COLO829 (cell line): ENCODE measurements around the gene PTRH1.
A peak's percentile ranks its signal among the peaks of the same experiment; 100 is the strongest.

Experiments
- DNase-seq: peaks from one replicate; pipeline ENCODE4 v3.0.0; 2012; ENCODE audit warnings: low spot score

The PTRH1 gene

DNA sequence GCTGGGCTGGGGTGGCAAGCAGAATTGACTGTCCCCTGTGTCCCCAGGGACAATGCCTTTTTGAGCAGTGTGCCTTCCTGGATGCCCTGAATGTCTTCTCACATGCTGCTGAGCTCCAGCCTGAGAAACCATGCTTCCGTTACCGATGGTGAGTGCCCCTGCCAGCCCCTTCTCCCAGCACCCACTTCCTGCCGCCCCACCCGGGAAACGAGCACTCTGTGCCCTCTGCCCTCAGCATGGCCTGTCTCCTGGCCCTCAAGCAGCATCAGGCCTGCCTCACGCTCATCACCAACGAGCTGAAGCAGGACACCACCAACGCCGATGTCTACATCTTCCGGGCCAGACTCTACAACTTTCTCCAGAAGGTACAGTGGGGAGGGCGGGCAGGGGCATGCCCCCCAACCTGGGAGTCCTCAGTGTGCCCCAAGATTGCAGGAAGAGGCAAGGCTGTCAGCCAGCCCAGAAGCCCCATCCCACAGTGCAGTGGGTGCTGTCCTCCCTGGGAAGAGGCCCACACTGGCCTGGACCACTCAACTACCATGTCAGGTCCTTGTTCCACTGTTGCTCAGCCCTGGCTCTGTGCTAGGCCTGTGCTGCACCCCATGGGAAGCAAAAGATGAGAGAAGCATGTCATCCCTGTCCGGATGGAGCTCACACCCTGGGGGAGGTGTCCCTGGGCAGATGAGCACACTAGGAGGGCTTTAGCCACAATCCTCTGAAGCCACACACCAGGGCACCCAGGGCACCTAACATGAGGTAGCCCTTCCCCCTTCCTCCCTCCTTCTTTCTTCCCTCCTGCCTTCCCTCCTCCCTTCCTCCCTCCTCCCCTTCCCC is 4.8 kb upstream of the PTRH1 start:
- DNase-seq = no peak

DNA sequence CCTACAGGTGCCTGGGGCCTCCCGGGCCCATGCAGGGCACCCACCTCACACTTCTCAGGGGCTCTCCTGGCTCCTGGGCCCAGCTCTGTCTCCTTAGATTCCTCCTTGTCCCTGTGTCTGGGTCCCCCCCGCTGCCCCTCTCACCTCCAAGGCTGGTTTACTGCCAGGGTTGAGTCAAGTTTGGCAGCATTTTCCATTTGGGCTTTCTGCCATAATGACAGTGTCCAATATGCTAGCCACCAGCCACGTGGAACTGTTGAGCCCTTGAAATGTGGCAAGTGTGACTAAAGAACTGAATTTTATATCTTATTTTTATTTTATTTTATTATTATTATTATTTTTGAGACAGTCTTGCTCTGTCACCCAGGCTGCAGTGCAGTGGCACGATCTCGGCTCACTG is 2.3 kb upstream of the PTRH1 start:
- DNase-seq = no peak

DNA sequence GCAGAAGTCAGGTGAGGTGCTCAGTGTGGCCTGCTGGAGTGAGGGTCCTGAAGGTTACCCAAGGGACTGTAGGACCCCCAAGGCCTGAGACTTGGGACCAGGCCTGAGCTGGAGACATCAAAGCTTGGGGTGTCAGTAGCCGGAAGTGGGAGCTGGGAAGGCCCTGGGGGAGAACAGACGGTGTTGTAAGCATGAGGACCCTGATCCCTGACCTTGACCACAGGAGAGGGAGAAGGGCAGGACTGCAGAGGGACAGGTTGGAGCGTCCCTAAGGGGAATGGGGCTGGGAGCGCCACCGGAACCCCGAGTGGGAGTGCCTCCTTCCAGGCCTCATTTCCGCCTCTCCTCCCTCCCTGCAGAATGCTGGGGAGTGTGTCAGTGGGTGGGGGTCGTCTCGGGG is 949 bp upstream of the PTRH1 start:
- DNase-seq = no peak

DNA sequence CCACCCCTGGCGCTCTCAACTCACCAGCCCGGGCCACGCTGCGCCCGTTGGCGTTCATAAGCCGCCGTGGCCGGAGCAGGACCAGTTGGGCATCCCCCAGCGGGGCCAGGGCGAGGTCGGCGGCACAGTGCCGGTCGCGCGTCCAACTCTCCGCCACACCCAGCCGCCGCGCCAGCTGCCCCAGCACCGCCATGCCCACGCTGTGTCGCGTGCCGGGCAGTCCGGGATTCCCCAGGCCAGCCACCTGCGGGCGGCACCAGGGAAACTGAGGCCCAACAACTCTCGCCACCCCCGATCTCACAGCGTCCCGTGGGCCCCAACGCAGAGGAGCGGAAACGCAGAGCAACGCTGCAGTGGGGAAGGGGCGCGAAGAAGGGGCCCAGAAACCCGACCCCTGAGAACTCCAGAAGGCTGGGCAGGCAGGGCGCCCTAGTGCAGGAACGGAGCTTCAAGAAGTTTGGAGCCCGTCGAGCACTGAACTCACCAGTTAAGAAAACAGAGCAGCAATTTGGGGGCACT is 453 bp downstream of the PTRH1 start:
- no peak for DNase-seq

DNA sequence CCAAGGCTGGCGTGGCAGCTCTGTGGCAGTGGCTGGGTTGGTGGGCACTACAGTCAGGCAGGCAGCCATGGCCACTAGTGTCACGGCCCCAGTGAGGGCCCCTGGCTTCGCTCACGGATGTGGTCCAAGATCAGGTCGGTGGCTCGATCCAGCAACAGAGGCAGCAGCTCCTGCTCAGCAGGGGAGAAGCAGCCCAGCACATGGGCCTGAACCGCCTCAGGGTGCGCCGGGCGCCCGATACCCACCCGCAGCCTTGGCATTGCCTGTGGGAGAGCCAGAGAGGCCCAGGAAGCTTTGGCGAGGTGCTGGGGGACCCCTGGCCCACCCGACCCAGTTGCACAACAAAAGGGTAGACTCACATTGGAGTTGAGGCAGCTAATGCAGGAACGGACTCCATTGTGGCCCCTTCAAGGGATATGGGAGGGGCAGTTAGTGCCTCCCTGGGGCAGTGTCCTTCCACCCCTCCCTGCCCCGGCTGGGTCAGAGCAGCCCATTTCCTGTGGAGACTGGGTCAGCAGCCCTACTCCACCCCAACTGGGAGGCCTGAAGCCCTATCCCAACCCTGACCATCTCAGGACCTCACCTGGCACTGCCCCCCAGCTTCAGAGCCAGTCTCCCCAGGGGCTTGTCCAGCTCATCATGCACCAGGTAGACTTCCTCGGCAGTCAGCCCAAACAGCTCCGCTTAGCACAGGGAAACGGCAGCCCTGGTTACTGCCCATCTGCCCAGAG is 1.3 kb downstream of the PTRH1 start:
- DNase-seq = no peak

DNA sequence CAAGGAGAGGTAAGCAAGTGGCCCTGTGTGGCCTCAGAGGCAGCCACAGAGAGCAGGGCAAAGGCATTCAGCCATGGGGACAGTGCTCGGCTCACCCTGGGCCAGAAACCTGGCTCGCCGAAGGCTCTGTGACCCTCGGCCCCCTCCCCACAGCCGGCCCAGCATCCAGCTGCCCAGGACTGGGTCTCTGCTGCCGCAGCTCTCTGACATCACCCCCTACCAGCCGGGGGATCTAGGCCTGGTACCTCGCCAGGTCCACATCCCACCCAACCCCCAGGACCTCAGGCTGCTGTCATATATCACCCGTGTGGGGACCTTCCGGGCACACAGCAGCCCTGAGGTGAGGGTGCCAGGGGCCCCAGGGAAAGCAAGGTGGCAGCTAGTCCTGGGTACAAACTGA is 2.6 kb downstream of the PTRH1 start:
- DNase-seq = no peak

DNA sequence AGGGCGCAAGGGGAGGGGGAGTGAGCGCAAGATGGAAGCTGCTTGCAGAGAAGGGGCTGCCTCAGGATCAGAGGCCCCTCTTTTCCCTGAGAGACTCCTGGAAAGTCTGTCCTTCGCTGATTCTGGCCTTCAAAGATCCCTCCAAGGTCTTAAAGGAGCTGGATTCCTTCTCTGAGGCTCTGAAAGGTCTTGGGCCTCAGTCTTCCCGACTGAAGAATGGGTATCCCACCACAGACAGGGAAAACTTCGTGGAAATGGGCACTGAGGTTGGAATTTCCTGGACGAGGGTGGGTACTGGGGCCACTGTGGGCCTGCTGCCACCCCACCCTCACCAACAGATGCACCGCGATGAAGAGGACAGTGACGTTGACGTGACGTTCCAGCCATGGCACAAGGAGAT is 3.1 kb downstream of the PTRH1 start:
- no peak for DNase-seq

DNA sequence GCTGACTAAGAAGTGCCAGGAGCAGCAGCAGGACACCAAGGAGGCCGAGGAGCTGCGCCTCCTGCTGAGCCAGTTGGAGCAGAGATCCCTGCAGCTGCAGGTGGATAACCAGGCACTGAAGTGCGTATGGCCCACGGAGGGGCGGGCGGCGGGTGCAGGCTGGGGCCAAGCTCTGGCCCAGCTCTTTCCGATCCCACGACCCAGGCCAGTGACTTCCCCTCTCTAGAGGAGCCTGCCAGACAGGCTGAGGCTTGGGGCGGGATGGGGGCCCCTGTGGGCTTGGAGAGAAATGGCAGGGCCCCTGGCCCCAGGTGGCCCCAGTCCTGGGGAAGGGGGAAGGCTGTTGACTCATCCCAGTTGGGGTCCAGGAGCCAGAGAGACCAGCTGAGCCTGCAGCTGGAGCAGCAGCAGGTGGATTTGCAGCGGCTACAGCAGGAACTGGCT is 3.6 kb downstream of the PTRH1 start:
- DNase-seq = no peak

DNA sequence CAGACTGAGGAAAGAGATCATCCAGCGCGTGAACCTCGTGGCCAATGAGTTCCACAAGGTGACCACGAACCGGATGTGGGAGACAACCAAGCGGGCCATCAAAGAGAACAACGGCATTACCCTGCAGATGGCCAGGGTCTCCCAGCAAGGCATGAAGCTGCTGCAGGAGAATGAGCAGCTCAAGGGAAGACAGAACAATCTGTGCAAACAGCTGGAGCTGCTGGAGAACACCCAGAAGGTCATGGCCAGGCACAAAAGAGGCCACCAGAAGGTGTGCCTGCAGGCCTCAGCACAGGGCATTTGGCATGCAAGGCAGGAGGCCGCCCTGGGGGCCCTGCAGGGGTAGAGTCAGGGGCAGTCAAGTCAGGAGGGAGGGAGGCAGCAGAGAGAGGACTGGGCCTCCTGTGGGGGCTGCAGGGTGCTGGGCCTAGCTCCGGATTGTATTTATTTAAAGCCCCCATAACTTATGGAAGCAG is 4.2 kb downstream of the PTRH1 start:
- no peak for DNase-seq

DNA sequence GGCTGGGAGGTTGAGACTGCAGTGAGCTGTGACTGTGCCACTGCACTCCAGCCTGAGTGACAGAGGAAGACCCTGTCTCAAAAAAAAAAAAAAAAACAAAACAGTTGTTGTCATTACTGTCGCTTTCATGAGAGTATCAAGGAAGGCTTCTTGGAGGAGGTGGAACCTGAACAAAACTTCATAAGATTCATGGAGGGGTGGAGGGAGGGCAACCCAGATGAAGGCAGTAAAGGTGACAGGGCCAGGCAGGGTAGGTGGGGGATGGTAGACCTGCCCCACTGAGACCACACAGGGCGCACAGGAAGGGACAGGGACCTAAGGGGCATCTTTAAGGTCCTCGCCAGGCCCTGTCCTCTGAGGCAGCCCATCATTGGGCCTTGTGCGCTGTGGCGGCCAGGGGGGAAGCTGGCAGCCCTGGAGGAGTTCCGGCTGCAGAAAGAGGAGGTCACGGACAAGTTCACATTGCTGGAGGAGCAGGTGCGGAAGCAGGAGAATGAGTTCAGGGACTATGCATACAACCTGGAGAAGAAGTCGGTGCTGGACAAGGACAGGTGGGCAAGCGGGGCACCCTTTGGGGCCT is 5.2 kb downstream of the PTRH1 start:
- DNase-seq = no peak

DNA sequence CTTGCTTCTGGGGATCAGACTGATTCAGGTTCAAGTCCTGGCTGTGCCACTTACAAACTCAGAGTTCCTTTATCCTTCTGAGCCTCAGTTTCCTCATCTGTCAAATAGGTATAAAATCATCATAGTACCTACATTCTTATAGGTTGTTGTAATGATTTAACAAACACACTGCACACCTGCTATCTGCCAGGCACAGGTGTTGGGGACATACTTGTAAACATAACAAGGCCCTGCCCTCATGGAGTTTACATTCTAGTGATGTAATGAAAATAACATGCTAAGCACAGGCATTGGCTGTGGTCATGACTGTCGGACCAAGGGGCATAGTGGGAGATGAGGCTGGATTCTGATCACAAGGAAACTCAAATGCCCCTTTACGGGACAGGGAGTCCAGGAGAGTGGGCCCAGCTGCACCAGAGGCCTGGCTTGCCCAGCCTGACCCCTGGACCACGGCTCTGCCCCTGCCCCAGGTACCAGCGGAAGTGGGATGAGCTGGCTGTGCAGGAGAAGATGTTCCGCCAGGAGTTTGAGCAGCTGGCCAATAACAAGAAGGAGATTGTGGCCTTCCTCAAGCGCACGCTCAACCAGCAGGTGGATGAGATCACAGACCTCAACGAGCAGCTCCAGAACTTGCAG is 6.4 kb downstream of the PTRH1 start:
- no peak for DNase-seq

DNA sequence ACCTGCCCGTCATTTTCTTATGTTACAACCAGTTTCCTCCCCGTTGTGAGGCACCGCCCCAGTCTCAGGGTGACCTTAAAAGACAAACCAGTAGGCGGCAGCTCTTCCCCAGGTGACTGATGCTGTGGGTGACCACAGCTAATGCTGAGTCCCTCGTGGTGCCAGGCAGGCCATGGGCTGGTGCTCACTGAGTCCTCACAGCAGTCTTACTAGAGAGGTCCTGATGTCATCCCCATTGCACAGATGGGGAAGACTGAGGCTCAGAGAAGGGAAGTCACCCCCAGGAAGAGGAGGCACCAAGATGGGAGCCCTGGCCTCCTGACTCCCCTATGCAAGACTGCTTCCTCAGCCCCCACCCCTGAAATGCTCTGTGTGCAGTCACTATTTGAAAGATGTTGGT is 7.7 kb downstream of the PTRH1 start:
- DNase-seq = no peak

DNA sequence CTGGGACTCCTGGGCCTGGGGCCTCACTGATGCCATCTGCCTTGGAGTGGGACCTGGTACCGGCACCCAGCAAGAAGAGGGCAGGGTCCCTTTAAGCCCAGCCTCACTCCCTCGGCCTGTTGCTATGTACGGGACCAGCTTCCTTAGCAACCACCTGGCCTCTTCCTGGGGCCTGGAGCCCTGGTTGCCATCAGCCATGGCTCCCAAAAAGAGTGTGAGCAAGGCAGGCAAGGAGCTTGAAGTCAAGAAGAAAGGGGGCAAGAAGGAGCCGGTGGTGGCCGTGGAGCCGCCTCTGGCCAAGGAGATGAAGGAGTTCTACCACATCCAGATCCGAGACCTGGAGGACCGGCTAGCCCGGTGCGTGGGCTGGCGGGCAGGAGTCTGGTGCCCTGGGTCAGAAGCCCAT is 8.6 kb downstream of the PTRH1 start, which contains the start of gene CFAP157:
CFAP157 (plus strand) TSS at position 153 of the 406 bp plus-strand sequence; CDS start at position 197, 44 bp downstream.
- DNase-seq = no peak

DNA sequence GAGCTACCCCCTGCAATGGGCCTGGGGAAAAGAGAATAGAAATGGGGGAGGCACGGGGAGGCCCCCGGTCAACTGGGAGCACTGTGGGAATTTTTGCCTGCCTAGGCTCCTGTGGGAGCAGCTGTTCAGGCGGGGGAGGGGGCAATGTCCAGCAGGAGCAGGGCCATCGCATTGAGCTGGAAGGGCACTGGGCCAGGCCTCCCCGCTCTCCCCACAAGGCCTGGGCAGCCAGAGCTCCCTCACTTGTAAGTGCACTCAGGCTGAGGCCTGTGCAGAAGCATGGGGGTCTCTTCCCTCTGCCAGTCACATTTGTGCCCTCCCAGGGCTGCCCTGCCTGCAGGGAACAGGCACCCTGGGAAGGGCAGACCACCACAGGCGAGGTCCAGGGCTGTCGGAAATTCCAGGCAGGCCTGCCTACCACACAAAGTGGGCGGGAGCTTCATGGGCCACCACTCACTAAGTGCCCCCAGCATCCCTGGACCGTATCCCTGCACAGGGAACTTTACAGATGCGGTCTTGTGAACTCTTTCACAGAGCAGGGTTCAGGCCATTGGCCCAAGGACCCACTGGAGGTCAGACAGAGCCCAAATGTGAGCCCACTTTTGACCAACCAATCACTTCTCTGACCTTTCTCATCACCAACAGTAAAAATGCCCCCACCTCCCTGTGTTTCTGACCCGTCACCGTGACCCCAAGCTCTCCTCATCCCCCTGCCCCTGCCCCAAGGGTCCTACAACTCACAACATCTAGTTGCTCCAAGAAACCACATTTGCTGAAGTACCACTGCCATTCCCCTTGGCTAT is 9.7 kb downstream of the PTRH1 start:
- no peak for DNase-seq

DNA sequence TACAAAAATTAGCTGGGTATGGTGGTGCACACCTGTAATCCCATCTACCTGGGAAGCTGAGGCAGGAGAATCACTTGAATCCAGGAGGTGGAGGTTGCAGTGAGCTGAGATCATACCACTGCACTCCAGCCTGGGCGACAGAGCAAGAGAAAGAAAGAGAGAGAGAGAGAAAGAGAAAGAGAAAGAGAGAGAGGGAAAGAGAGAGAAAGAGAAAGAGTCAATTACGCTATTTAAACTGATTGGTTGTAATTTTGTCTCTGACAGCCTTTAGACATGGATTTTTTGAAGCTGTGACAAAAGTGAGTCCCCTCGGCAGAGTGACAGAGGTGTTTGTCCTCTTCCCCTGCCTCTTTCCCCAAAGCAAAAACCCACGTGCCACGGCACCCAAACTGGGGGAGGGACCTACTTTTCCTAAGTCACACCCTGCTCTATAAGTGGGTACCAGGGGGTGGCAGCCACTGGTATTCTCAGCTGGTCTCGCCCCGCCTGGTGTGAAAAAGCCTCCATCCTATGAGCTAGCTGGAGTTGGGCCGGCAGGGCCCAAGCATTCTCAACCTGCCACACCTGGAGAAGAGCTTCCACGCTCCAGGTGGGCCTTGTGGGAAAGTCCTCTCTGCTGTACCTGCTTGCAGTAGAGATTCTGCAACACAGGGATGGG is 12.0 kb downstream of the PTRH1 start:
- DNase-seq = no peak

DNA sequence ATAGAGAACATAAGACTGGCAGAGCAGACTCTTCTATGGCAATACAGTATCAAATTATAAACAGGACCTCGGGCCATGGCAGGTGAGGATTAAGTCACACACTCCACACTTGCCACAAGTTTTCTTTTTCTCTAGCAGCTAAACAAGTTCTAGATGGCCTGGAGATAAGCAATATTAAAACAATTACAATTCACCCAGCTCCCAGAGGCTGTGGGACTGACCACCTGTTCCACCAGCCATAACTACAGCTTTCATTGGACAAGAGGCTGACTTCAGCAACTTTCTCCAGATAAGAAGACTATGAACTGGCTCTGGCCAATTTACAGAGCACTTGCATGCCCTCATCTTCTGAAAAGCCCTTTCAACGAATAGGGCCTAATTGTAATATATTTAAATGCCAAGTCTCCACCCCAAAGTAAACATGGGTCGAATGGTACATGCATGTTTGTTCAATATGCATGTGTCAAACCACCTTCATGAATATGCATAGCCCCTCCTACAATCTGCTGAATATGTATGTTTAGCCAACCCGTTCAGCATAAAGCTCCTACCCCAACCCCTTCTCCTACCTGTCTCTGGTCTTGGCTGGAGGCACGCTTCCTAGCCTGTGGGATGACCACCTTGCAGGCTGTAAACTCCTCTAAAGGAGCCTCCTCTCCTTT is 14.7 kb downstream of the PTRH1 start:
- no peak for DNase-seq

DNA sequence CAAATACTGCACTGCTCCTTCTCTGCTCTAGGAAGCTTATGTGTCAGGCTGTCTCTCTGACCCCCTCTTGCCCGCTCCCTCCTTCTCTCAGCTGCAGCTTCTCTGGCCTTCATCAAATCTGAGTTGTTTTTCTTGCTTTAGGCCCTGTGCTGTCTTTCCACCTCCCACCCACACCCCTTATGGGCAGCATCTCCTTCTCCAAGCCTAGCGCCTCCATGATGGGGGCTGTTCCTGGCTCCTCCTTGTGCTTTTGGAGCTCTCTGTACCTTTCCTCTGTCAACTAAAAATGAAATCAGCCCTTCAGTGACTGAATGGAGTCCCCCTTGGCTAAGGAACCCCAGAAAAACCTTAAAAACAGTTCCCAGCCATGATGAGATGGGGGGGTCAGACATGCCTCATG is 15.3 kb downstream of the PTRH1 start:
- DNase-seq = no peak

DNA sequence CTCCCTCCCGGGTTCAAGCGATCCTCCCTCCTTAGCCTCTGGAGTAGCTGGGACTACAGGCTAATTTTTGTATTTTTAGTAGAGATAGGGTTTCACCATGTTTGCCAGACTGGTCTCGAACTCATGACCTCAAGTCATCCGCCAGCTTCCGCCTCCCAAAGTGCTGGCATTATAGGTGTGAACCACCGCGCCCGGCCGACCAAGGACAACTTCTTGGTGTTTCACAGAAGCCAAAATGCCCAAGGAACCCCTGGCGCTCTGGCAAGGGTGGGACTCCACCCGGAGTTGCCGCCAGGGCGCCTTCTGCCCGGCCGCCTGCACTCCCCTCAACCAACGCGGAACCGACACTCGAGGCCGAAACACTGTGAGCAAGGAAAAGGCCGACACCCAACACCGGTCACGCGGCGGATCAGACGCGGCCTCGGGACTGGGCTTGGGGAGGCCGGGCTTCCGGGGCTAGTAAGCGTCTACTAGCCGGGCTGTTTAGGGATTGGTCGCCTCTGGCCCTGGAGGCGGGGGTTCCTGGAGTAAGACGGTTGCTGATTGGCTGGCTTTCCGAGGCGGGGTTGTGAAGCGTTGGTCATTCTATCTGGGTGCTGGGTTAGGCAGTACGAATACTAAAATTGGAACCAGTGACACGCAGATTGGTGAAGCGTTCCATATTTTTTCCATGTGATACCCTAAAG is 16.3 kb downstream of the PTRH1 start:
- DNase-seq = peak; percentile 94

DNA sequence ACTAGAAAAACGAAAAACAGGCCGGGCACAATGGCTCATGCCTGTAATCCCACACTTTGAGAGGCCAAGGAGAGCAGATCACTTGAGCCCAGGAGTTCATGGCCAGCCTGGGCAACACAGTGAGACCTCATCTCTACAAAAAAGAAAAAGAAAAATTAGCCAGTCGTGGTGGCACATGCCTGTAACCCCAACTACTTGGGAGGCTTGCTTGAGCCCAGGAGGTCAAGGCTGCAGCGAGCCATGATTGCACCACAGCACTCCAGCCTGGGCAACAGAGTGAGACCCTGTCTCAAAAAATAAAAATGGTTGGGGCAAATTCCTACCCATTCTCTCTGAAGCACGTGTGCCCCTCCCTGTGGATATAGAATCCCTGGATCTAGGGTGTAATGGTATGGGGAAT is 17.1 kb downstream of the PTRH1 start:
- DNase-seq = no peak

DNA sequence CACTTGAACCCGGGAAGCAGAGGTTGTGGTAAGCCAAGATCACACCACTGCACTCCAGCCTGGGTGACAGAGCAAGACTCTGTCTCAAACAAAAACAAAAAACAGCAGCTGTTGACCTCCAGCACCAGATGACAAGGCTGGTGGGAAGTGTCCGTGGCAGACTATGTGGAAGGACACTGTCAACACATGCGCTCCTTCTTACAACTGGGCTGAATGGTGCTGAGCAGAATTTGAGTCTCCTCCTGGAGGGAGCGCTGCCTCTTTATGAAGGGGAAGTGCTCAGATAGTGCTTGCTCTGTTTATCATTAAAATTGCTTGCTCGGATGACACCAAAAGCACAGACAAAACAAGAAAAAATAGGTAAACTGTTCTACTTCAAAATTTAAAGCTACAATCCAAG is 17.9 kb downstream of the PTRH1 start:
- no peak for DNase-seq
